HepG2 (cell line): ENCODE data around the gene CHAF1A. TPM values are rescaled to one million over a fixed set of nuclear protein-coding genes. Genes with fewer than 3 reads are reported as not detected.
A peak's percentile ranks its signal among the peaks of the same experiment; 100 is the strongest.

Source experiments
- ATAC-seq: fragments of 200-7000 bp; cut with Tn5 transposase; 3 replicates; pipeline ENCODE4 v1.9.1; 2020; ENCODE audit warnings: mild to moderate bottlenecking, moderate library complexity
- BruUV-seq: library from RNA; stranded (reverse); fragments of 400-500 nt; replicated peaks from 2 replicates; lab custom pipeline; 2021; lab: Mats Ljungman, UMichigan
- CTCF ChIA-PET: fragments of 300-600 bp; formaldehyde crosslinking; extraction: SDS; loops from one replicate; lab custom pipeline; 2021; ENCODE audit warnings: low total read pairs, inconsistent platforms, low intra/inter-chr PET ratio; lab: Yijun Ruan, JAX
- POLR2A ChIA-PET: fragments of 350-600 bp; sonication (Branson Sonifier 250); formaldehyde crosslinking; loops from one replicate; lab custom pipeline; 2020; ENCODE audit warnings: antibody characterized with exemption, inconsistent platforms; lab: Yijun Ruan, JAX
- DNase-seq: peaks from one replicate; pipeline ENCODE4 v3.0.0-alpha.2; 2015; ENCODE audit warnings: low spot score
- FAIRE-seq: peaks from 3 replicates; lab custom pipeline; 2011; peaks lifted over from hg19 to GRCh38; lab: Jason Lieb, UNC
- H2AFZ ChIP-seq: one replicate; pipeline ENCODE4 v1.6.1; 2011; ENCODE audit warnings: low read length, inconsistent platforms
- H3K27ac ChIP-seq: fragments of 300-600 bp; 3 replicates; pipeline ENCODE4 v1.8.0; 2011; ENCODE audit warnings: mixed run types, mild to moderate bottlenecking, mixed read lengths, low read length, inconsistent platforms; ENCODE audit not compliant: insufficient read depth; ENCODE audit errors: extremely low read length
- H3K27me3 ChIP-seq, 2 experiments: fragments of 200-600 bp in 1 of 2; 2 replicates in 1 of 2; 3 replicates in 1 of 2; pipeline versions ENCODE4 v1.6.0 to v1.8.0; 2011; ENCODE audit warnings: low read length in 2 of 2, mild to moderate bottlenecking in 2 of 2, moderate library complexity in 2 of 2, inconsistent platforms in 1 of 2; ENCODE audit not compliant: insufficient read depth in 2 of 2, control insufficient read depth in 1 of 2
- H3K36me3 ChIP-seq, 2 experiments: fragments of 200-600 bp in 1 of 2; replicated peaks in 1 of 2; 2 replicates in 1 of 2; 3 replicates in 1 of 2; pipeline versions ENCODE4 v1.5.1 to v1.8.0; 2011; ENCODE audit warnings: low read length in 2 of 2, inconsistent platforms in 1 of 2; ENCODE audit not compliant: insufficient read depth in 2 of 2, control insufficient read depth in 1 of 2
- H3K4me1 ChIP-seq: 2 replicates; pipeline ENCODE4 v1.5.1; 2012; ENCODE audit warnings: low read length, inconsistent platforms; ENCODE audit not compliant: insufficient read depth
- H3K4me2 ChIP-seq: 2 replicates; pipeline ENCODE4 v1.6.0; 2011; ENCODE audit warnings: low read depth, low read length, inconsistent platforms
- H3K4me3 ChIP-seq, 3 experiments: fragments of 200-600 bp in 1 of 3; sonication (generic), shearing (Covaris generic) in 1 of 3; replicated peaks in 1 of 3; 2 replicates each; pipeline ENCODE4 v1.5.1; 2011 to 2016; ENCODE audit warnings: low read length in 3 of 3, inconsistent platforms in 2 of 3, low read depth in 2 of 3, mild to moderate bottlenecking in 2 of 3, control low read depth in 1 of 3, mixed read lengths in 1 of 3; ENCODE audit not compliant: insufficient read depth in 1 of 3
- H3K79me2 ChIP-seq: one replicate; pipeline ENCODE4 v1.6.1; 2011; ENCODE audit warnings: low read length, inconsistent platforms; ENCODE audit not compliant: insufficient read depth
- H3K9ac ChIP-seq: 2 replicates; pipeline ENCODE4 v1.6.0; 2011; ENCODE audit warnings: mild to moderate bottlenecking, low read depth, low read length, inconsistent platforms; ENCODE audit not compliant: insufficient read depth
- H3K9me3 ChIP-seq: 2 replicates; pipeline ENCODE4 v1.5.1; 2012; ENCODE audit warnings: mild to moderate bottlenecking, low read length
- H4K20me1 ChIP-seq: 2 replicates; pipeline ENCODE4 v1.6.0; 2011; ENCODE audit warnings: inconsistent platforms, mild to moderate bottlenecking, low read length, moderate library complexity; ENCODE audit not compliant: insufficient read depth
- AGO1 ChIP-seq: fragments of 200-400 bp; formaldehyde crosslinking; IDR thresholded peaks from 2 replicates; pipeline ENCODE4 v1.6.1; 2017; ENCODE audit warnings: mild to moderate bottlenecking, low read depth, low read length, moderate library complexity; ENCODE audit not compliant: poor library complexity, severe bottlenecking
- ATF2 ChIP-seq: sonication (generic); formaldehyde crosslinking; IDR thresholded peaks from 2 replicates; pipeline ENCODE4 v1.4.0; 2020; ENCODE audit warnings: missing genetic modification reagents
- CAMTA2 ChIP-seq: sonication (generic); formaldehyde crosslinking; IDR thresholded peaks from 2 replicates; pipeline ENCODE4 v1.4.0; 2020; ENCODE audit warnings: mild to moderate bottlenecking, missing genetic modification reagents, borderline replicate concordance
- DPF2 ChIP-seq: sonication (generic); formaldehyde crosslinking; IDR thresholded peaks from 2 replicates; pipeline ENCODE4 v1.4.0; 2020; ENCODE audit warnings: mild to moderate bottlenecking, low read depth, missing genetic modification reagents, borderline replicate concordance
- FIP1L1 ChIP-seq: fragments of 200-400 bp; formaldehyde crosslinking; IDR thresholded peaks from 2 replicates; pipeline ENCODE4 v1.6.1; 2018; ENCODE audit warnings: low read depth, mild to moderate bottlenecking, low read length, moderate library complexity, borderline replicate concordance; ENCODE audit not compliant: insufficient read depth
- GATAD2A ChIP-seq: IDR thresholded peaks from 2 replicates; pipeline ENCODE4 v1.6.1; 2016
- PCBP1 ChIP-seq: fragments of 200-400 bp; formaldehyde crosslinking; IDR thresholded peaks from 2 replicates; pipeline ENCODE4 v1.6.1; 2017; ENCODE audit warnings: mild to moderate bottlenecking, low read depth, low read length, borderline replicate concordance
- RXRA ChIP-seq: sonication (generic); formaldehyde crosslinking; IDR thresholded peaks from 2 replicates; pipeline ENCODE4 v1.5.1; 2020; ENCODE audit warnings: missing genetic modification reagents
- TBP ChIP-seq: sonication (generic); formaldehyde crosslinking; IDR thresholded peaks from 2 replicates; pipeline ENCODE4 v1.5.0; 2020; ENCODE audit warnings: missing genetic modification reagents
- TEAD3 ChIP-seq: optimal IDR thresholded peaks from 2 replicates; pipeline ENCODE3; 2016; ENCODE audit warnings: borderline replicate concordance
- ZNF354B ChIP-seq: sonication (generic); formaldehyde crosslinking; IDR thresholded peaks from 2 replicates; pipeline ENCODE4 v1.8.0; 2022; ENCODE audit warnings: mild to moderate bottlenecking, missing genetic modification reagents
- WGBS: methylation state at CpG from one replicate; pipeline ENCODE4 v1.1.6; 2017; ENCODE audit warnings: low lambda C conversion rate; 5-methylcytosine and 5-hydroxymethylcytosine counted together
- in situ Hi-C: cut with HindIII; loops from 2 replicates; pipeline ENCODE4 v1.10.0; 2017; ENCODE audit warnings: low pct_unique_long_range_greater_than_20kb; ENCODE audit not compliant: extremely low pct_ligation_motif_present
- intact Hi-C: fragments of 100-400 bp; cut with micrococcal nuclease; formaldehyde crosslinking; loops from one replicate; pipeline ENCODE4 v1.10.0; 2022; ENCODE audit not compliant: unreplicated experiment
- polyA plus RNA-seq, 8 experiments: library from polyadenylated mRNA; depleted of rRNA in 3 of 8; stranded (reverse) in 7 of 8; unstranded in 1 of 8; fragments of >200 nt; fragmentation: Illumina TruSeq in 4 of 8; extraction: Trizol in 4 of 8; gene quantifications; 2 replicates each; pipeline versions ENCODE4 v1.2.1 to v1.2.3, GENCODE V29; 2011 to 2016; ENCODE audit warnings: low read depth in 4 of 8, missing spikeins in 1 of 8, mixed read lengths in 1 of 8; ENCODE audit not compliant: insufficient read depth in 1 of 8
- total RNA-seq, 5 experiments: library from RNA; depleted of rRNA; stranded (reverse); fragments of >200 nt; fragmentation: Illumina TruSeq; extraction: Trizol; gene quantifications; 2 replicates each; pipeline ENCODE4 v1.2.3, GENCODE V29; 2016; ENCODE audit warnings: low read depth in 1 of 5
- TF ChIP-seq, protein P1 (sequence below): sonication (generic); formaldehyde crosslinking; conservative IDR thresholded peaks from 2 replicates; pipeline ENCODE4 v1.8.1; 2023; ENCODE audit warnings: missing genetic modification reagents
- TF ChIP-seq, protein P2 (sequence below), 2 experiments: fragments of 450-650 bp in 1 of 2; sonication (generic) in 1 of 2; formaldehyde crosslinking; IDR thresholded peaks; 2 replicates each; pipeline versions ENCODE4 v1.5.0 to v1.8.0; 2020 to 2022; ENCODE audit warnings: mild to moderate bottlenecking in 1 of 2, missing genetic modification reagents in 1 of 2

CHAF1A gene
- total and polyA plus RNA-seq, 2 of the 13 experiments (the other 11 are each of a cell fraction or from before 2014, with no cell fraction given) = 11.0 to 34.8 TPM

DNA sequence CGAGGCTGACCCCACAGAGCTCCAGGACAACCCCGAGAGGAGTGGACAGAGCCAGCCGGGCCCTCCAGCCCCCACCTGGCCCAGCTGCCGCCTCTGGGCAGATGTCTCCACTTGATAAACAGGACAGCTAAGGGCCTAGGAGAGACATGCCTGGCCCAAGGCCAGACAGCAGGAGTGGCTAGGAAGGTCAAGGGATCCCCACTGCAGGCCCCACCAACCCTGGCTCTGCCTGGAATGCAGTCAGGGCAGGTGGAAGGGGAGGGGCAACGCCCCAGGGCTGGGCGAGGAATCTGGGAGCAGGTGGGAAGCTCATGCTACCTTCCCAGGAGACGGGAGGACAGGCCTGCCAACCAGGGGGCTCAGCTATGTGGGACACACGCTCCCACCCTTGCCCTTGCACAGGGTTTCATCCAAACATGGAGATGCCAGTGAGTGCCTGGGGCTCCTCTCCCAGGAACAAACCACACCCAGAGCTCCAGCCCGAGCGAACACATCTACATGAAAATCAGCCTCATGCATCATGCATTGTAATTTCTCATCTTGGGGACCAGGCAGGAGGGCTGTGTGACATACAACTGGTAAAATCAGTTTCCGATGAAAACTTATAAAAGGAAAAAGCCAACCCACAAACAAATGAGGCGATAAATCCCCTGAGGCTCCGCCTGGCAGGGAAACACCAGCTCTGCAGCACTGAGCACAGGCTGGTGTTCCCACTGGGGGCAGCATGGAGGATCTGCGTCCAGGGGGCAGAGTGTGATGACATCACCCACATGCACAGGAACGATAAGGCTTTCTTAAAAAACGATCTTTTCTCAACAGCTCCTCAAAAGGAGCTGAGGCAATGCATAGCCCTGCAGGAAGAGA lies 27.0 kb upstream of the CHAF1A start:
- H3K27ac ChIP-seq = peak overlapping the region; percentile 84
- H3K79me2 ChIP-seq = peaks cover 73% of the 10 kb centered on the region
- H3K9ac ChIP-seq = peak overlapping the region; percentile 74
- peak overlapping the region in 1 of 3 experiments; percentile 53; a peak in 2 of 6 replicates for H3K4me3 ChIP-seq
- H3K9me3 ChIP-seq = no peaks in the 10 kb centered on the region
- intact Hi-C loops = no loop called here
- in situ Hi-C loops = no loop called here
- peaks cover 7 to 26% of the 10 kb centered on the region in 2 experiments; a peak in 4 of 5 replicates for H3K36me3 ChIP-seq
- ATAC-seq = peak; percentile 61
- DNase-seq = peak; percentile 75
- no peaks in the 10 kb centered on the region for H3K27me3 ChIP-seq
- BruUV-seq = no TSS peak
- peaks cover 4% of the 10 kb centered on the region; the same call in 1 of the 2 replicates for H4K20me1 ChIP-seq
- H3K4me1 ChIP-seq = peaks cover 42% of the 10 kb centered on the region
- ChIA-PET POLR2A (interaction anchor here (0.9 to 4.8 kb wide), 17 partner anchors 10 to 129 kb away, joined by 3 to 64 read pairs (median 7); partner anchors contain the start of genes CHAF1A, HDGFL2, MPND and YJU2), CTCF (interaction anchor here (3.1 kb wide), 1 partner anchor 25 kb away, joined by 27 read pairs; the partner anchor contains the start of genes CHAF1A and SH3GL1)
- WGBS = 58% methylated on average over 6 of the region's 16 CpGs
- peak overlapping the region; percentile 64 for H3K4me2 ChIP-seq
- H2AFZ ChIP-seq = no peak overlapping the region
- peak; percentile 26 for FAIRE-seq
- TF ChIP-seq, protein P1, sequence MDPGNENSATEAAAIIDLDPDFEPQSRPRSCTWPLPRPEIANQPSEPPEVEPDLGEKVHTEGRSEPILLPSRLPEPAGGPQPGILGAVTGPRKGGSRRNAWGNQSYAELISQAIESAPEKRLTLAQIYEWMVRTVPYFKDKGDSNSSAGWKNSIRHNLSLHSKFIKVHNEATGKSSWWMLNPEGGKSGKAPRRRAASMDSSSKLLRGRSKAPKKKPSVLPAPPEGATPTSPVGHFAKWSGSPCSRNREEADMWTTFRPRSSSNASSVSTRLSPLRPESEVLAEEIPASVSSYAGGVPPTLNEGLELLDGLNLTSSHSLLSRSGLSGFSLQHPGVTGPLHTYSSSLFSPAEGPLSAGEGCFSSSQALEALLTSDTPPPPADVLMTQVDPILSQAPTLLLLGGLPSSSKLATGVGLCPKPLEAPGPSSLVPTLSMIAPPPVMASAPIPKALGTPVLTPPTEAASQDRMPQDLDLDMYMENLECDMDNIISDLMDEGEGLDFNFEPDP (CRISPR knock-in tag) = no peak
- TF ChIP-seq ATF2 (0 out of 2 replicates have a peak, but pooled peaks have one; percentile 38), AGO1 (no peak), RXRA (CRISPR knock-in tag) (no peak; the same call in 1 of the 2 replicates), TBP (no peak), PCBP1 (no peak), DPF2 (no peak), GATAD2A (CRISPR knock-in tag) (peak; percentile 42; the same call in 1 of the 2 replicates), FIP1L1 (0 out of 2 replicates have a peak, but pooled peaks have one; percentile 28), TEAD3 (CRISPR knock-in tag) (peak; percentile 97), CAMTA2 (CRISPR knock-in tag) (no peak), ZNF354B (no peak)
- TF ChIP-seq, protein P2, sequence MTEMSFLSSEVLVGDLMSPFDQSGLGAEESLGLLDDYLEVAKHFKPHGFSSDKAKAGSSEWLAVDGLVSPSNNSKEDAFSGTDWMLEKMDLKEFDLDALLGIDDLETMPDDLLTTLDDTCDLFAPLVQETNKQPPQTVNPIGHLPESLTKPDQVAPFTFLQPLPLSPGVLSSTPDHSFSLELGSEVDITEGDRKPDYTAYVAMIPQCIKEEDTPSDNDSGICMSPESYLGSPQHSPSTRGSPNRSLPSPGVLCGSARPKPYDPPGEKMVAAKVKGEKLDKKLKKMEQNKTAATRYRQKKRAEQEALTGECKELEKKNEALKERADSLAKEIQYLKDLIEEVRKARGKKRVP (CRISPR knock-in tag; IDR thresholded peaks at IDR 0.05) = 0 out of 4 replicates have a peak, but pooled peaks of 1 of the 2 experiments have one; percentile 19
